ENCODE results near the gene CCDC13.

Gene CCDC13

DNA sequence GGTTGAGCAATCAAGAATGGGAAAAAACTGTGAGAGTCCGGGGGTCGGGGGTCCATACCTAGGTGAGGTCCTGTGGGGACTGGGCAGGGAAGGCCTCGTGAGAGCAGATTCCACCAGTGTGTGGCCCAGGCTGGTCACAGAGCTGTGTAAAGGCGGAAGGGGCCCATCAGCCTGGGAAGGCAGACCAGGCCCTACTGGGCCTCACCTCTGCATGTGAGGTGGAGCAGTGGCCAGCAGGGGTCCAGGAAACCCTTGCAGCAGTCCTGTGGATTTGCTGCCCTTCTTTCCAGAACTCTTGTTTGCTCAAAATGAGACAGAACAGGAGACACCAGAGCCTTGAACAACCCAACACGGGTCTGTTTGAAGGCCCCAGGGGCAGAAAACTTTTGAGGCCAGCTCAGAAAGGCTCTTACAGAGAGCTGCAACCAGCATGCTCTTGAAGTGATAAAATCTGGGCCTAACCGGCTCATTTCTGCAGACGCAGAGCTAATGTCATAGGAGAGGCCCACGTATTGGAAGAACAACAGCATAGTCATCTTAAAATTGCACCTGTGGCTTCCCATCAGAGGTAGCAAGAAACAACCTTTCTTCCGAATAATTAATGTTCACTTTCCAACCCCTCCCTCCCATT lies 40.1 kb downstream of the CCDC13 start:
- no peak for DNase-seq

DNA sequence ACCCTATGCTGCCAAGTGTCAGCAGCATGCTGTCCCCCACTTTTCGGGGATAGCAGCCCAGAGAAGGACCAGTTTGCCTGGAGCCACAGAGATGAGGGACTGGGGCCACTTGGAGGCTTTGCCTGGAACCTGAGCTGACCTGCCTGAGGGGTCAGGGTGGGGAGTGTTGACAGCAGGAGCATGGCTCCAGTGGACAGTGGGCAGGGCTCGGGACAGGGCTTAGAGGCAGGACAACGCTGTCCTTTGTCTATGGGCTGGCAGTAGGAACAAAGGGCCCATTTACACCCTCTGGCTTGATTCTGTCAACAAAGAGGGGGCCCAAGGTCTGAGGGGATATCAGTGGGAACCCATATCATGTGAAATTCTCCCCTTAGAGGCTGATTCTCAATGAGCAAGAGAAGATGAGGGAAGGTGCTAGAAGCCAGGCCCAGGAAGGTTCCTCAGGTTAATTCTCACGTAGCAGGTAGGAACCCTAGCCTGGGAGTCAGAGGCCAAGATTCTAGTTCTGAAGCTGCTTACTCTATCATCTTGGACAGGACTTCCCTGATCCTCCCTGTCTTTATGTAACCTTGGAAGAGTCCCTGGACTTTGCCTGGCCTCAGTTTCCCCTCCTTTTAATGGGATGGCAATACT lies 40.7 kb downstream of the CCDC13 start:
- no peak for DNase-seq

DNA sequence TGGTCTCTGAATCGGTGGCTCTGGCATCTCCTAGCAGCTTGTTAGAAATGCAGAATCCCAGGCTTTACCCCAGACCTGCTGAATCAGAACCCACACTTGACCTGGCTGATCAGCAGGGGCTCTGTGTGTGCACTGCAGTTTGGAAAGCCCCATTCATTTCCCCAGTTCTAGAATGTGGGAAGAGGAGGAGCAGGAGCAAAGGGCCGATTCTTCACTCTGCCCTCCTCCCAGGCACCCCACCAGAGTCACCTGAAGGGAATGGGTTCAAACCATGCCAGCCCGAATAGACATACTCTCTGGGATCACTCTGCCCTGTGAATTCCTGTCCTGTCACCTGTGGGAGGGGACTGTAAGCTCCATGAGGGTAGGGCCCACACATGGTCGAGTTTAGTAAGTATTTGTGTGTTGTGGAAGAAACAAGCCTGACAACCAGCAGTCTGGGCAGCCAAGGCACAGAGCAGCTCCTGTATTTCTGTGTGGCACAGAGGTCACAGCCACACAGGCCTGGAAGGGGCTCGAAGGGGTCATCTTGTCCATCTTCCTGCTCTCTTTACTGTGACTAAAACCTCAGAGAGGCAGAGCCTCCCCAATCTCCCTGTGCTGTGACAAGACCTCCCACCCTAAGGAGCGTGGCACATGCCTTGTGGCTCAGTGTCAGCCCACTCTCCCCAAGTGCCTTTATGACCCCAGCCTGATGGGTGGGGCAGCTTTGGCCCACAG lies 41.4 kb downstream of the CCDC13 start:
- no peak for DNase-seq

GRCh38 chr3:42730706-42731420 lies 42.2 kb downstream of the CCDC13 start:
- no peak for DNase-seq

GRCh38 chr3:42730294-42730693 lies 42.8 kb downstream of the CCDC13 start:
- DNase-seq, result no peak

- DNase-seq, result no peak
Measured at GRCh38 chr3:42729404-42730145, 43.5 kb downstream of the CCDC13 start.

DNA sequence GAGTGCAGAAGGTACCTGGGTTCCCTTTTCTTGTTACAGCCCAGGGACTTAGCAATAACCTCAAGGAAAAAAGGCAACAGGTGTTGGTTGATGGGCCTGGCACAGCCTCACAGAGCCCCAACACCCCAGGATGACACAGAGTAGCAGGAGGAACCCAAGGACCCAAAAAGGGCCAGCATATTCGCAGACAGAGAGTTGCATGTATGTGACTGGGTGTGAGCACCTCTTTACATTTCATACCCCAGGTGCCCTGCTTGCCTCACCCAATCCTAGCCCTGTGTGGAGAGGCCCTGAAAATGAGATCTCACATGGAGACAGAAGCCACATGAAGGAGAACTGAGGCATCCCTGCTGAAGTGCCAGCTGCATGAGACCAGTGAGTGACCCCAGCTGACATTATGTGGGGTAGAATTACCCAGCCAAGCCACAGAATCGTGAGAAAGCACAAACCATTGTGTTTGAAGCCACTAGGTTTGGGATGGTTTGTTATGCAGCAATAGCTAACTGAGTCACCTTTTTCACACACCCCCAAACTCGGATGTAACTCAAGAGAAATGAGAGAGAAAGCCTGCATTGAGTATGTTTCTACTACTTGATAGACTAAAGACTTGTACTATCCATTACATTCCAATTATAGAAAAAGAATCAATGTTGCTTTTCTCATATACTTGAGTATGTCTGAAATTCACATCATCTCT lies 44.2 kb downstream of the CCDC13 start:
- DNase-seq, result no peak

DNA sequence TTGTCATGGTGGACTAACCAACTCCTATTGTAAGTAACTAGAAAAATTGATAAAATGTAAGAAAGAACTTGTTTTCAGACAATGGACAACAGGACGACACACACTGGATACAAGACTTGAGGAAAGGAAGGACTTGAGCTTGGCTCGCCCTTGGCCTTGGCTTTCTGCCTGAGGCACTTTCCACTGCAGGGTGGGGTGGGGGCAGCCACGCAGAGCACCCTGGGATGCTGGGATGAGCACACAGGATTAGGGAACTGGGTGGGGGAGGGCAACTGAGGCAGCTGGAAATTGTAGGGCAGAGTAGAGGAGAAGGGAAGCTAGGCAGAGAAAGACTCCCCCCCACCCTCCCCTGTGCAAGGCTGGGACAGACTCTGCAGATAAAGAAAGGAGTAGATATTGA lies 45.0 kb downstream of the CCDC13 start:
- no peak for DNase-seq

DNA sequence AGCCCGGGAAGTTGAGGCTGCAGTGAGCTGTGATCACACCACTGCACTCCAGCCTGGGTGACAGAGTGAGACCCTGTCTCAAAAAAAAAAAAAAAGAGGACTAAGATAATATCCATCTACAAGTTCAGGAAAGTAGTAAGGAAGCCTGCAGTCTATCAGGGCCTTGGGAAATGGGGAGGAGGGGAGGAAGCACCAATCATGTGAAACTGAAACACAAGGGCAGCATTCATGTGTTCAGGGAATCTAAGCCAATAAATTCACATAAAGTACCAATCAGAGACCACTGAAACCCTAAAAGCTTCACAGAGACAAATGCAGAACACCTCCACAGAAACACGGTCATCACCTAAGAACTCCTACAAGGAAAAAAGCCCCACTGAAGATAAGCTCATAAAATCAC lies 47.6 kb downstream of the CCDC13 start:
- no peak for DNase-seq

DNA sequence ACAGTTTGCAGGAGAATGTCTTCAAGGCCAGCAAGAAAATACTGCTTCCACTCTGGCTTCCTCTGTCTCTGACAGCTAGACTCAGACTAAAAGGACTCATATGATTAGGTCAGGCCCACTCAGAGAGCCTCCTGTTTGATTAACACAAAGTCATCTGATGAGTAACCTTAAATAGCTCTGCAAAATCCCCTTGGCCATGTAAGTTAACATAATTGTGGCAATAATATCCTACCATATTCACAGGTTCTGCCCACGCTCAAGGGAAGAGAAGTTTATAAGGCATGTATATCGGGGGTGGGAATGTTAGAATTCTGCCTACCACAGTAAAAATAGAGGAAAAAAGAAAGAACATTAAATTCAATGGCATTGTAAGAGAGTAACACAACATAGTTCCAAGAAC lies 49.8 kb downstream of the CCDC13 start:
- DNase-seq, result no peak
